Body of pancreas (tissue), 4 donors: Measurements from ENCODE around the gene MRFAP1L1. TPM values are rescaled to one million over a fixed set of nuclear protein-coding genes. Genes with fewer than 3 reads are reported as not detected.
"Not testable (repeated sequence)": the region's sequence is repeated elsewhere in the genome, so short reads cannot be mapped to it uniquely, and the experiment has no call there.

Source experiments
- ATAC-seq: fragments of 150-250 bp; one replicate; pipeline ENCODE4 v1.9.1; 2016
- DNase-seq, 4 donors: peaks; one replicate each; pipeline ENCODE4 v3.0.0-alpha.2; 2019
- H3K27ac ChIP-seq, 4 donors: fragments of 200-600 bp; sonication (generic); 1 replicate in 3 of 4; 2 replicates in 1 of 4; pipeline versions ENCODE4 v1.5.1 to v1.6.1; 2016 to 2019; ENCODE audit warnings: mild to moderate bottlenecking in 1 of 4, mixed read lengths in 1 of 4, moderate library complexity in 1 of 4
- H3K27me3 ChIP-seq, 2 donors: fragments of 200-600 bp; sonication (generic); one replicate each; pipeline ENCODE4 v1.6.0; 2016; ENCODE audit warnings: mild to moderate bottlenecking in 1 of 2
- H3K36me3 ChIP-seq, 2 donors: fragments of 200-600 bp; sonication (generic); replicated peaks in 1 of 2; 2 replicates each; pipeline ENCODE4 v1.5.1; 2016; ENCODE audit warnings: low read depth in 2 of 2; ENCODE audit not compliant: insufficient read depth in 1 of 2
- H3K4me1 ChIP-seq: fragments of 200-600 bp; sonication (generic); one replicate; pipeline ENCODE4 v1.6.0; 2016
- H3K4me3 ChIP-seq, 2 donors: fragments of 200-600 bp; sonication (generic); 1 replicate in 1 of 2; 2 replicates in 1 of 2; pipeline ENCODE4 v1.5.1; 2016 to 2019
- H3K9me3 ChIP-seq, 3 donors: fragments of 200-600 bp; sonication (generic); 1 replicate in 2 of 3; 2 replicates in 1 of 3; pipeline ENCODE4 v1.5.1; 2016
- POLR2A ChIP-seq, 3 donors: fragments of 450-650 bp; IDR thresholded peaks; one replicate each; pipeline ENCODE4 v1.6.1; 2016; ENCODE audit warnings: antibody characterized with exemption in 3 of 3, mild to moderate bottlenecking in 2 of 3
- WGBS, 2 donors: methylation state at CpG; one replicate each; pipeline ENCODE4 v1.1.5; 2017; 5-methylcytosine and 5-hydroxymethylcytosine counted together
- intact Hi-C: fragments of 100-400 bp; cut with DNase I; formaldehyde crosslinking; loops from one replicate; pipeline ENCODE4 v1.15.1; 2023
- total RNA-seq, 2 donors: library from RNA; depleted of rRNA; stranded (reverse); fragments of >200 nt; gene quantifications; one replicate each; pipeline ENCODE4 v1.1.0, GENCODE V29; 2016
- TF ChIP-seq, protein P1 (sequence below), 7 experiments: fragments of 450-650 bp in 4 of 7; fragments of 200-600 bp in 3 of 7; sonication (generic) in 3 of 7; IDR thresholded peaks; one replicate each; pipeline ENCODE4 v1.5.1; 2016 to 2019; ENCODE audit warnings: antibody characterized with exemption in 7 of 7

The MRFAP1L1 gene
- total RNA-seq, 2 donors from 2014 or later: 34.3 to 44.1 TPM

DNA sequence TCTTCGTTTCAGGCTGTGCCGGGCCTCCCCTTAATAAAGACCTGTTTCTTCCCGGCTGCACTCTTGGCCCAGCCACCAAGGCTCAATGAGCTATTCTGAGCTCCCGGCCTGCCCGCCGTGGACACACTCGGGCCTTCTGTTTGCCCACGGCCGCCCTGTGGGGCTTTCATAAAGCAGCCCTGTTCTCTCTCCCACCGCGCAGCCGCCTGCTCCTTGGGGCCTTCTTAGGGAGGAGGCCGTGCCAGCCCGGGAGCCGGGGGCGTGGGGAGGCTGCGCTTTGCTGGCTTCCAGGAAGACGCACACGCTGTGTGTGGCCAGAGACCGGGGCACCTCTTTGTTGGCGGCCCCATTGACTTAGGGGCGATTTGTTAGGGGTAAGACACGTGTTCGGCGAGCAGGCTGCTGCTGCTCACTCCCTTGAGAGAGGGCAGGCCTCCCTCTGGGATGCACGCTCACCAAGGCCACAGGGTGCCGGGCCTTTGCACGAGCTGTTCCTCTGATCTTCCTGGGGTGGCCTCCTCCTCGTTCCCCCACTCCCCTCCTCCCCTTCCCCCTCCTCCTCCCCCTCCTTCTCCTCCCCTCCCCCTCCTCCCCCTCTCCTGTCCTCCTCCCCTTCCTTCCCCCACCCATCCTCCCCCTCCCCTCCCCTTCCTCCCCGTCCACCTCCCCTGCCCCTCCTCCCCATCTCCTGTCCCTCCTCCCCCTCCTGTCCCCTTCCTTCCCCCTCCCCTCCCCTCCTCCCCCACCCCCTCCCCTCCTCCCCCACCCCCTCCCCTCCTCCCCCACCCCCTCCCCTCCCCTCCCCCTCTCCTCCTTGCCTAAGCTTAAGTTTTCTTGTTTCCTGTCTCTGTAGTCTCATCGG, 17.6 kb upstream of the MRFAP1L1 start:
- Histone ChIP-seq H3K27ac (no peak overlapping the region), H3K27me3 (no peaks in the 10 kb centered on the region), H3K4me1 (no peaks in the 10 kb centered on the region), H3K9me3 (no peaks in the 10 kb centered on the region), H3K4me3 (no peak overlapping the region), H3K36me3 (no peaks in the 10 kb centered on the region)
- intact Hi-C loops: loop anchor here (5.0 kb wide), 1 partner anchor 145 kb away; no protein-coding TSS in a partner anchor
- WGBS, 2 donors: 62 to 72% methylated on average over 20 to 31 of the region's 31 CpGs
- ATAC-seq (no peak), DNase-seq (no peak)
- TF ChIP-seq, protein P1, sequence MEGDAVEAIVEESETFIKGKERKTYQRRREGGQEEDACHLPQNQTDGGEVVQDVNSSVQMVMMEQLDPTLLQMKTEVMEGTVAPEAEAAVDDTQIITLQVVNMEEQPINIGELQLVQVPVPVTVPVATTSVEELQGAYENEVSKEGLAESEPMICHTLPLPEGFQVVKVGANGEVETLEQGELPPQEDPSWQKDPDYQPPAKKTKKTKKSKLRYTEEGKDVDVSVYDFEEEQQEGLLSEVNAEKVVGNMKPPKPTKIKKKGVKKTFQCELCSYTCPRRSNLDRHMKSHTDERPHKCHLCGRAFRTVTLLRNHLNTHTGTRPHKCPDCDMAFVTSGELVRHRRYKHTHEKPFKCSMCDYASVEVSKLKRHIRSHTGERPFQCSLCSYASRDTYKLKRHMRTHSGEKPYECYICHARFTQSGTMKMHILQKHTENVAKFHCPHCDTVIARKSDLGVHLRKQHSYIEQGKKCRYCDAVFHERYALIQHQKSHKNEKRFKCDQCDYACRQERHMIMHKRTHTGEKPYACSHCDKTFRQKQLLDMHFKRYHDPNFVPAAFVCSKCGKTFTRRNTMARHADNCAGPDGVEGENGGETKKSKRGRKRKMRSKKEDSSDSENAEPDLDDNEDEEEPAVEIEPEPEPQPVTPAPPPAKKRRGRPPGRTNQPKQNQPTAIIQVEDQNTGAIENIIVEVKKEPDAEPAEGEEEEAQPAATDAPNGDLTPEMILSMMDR (IDR thresholded peaks at IDR 0.05): no peak
- no peak for TF ChIP-seq POLR2A (IDR thresholded peaks at IDR 0.05)

GRCh38 chr4:6725427-6725961, 15.8 kb upstream of the MRFAP1L1 start:
- H3K27ac ChIP-seq, H3K36me3 ChIP-seq, H3K4me3 ChIP-seq, H3K4me1 ChIP-seq, DNase-seq, H3K27me3 ChIP-seq, H3K9me3 ChIP-seq, ATAC-seq: not testable (repeated sequence)
- 85 to 91% methylated on average over 16 of the region's 16 CpGs for WGBS, 2 donors
- intact Hi-C loops: loop anchor here (5.0 kb wide), 1 partner anchor 147 kb away; no protein-coding TSS in a partner anchor

DNA sequence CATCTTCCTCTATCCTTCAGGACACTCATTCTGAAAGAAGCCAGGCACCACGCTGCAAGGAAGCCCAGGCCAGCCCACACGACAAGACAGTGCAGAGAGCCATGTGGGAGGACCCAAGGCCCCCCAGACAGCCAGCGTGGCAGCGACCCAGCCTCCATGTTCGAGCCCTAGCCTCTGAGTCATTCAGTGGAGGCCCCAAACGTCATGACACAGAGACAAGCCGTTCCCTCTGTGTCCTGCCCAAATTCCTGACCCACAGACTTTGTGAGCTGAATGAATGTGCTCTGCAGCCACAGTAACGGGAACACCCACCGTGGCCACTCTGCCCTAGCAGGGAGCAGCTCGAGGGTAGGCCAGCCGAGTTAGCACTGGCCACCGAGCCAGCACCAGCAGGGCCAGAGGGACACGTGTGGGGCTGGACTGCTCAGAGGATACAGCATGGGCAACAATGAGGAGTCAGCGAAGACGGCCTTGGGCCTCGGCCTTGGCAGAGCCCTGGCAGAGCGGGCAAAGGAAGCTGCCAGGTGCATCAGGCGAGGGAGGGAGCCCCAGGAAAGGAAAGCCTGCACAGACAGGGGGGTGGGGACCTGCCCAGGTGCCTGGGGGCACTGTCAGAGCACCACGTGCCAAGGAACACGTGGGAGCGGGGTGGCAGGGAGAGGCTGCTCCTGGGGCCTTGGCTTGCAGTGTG, 14.9 kb upstream of the MRFAP1L1 start:
- intact Hi-C loops: loop anchor here (5.0 kb wide), 1 partner anchor 148 kb away; no protein-coding TSS in a partner anchor
- no peaks in the 10 kb centered on the region for H3K27me3 ChIP-seq
- 37 to 60% methylated on average over 11 to 21 of the region's 21 CpGs for WGBS, 2 donors
- ATAC-seq (peak; percentile 42), DNase-seq (peak in 3 of 4 donors; percentile 50 to 52 (median 51))
- H3K36me3 ChIP-seq: no peaks in the 10 kb centered on the region
- peak overlapping the region in 1 of 4 donors; percentile 7 for H3K27ac ChIP-seq
- H3K4me1 ChIP-seq: peaks cover 6% of the 10 kb centered on the region
- H3K9me3 ChIP-seq: no peaks in the 10 kb centered on the region
- no peak for TF ChIP-seq POLR2A (IDR thresholded peaks at IDR 0.05)
- TF ChIP-seq, protein P1 (IDR thresholded peaks at IDR 0.05): no peak
- no peak overlapping the region for H3K4me3 ChIP-seq

- Histone ChIP-seq H3K27ac (no peak overlapping the region), H3K4me3 (no peak overlapping the region), H3K36me3 (no peaks in the 10 kb centered on the region), H3K9me3 (no peaks in the 10 kb centered on the region), H3K4me1 (peaks cover 6% of the 10 kb centered on the region), H3K27me3 (no peaks in the 10 kb centered on the region)
- intact Hi-C loops: no loop called here
- DNase-seq: no peak
- TF ChIP-seq POLR2A (IDR thresholded peaks at IDR 0.05): no peak
- TF ChIP-seq, protein P1 (IDR thresholded peaks at IDR 0.05): no peak
- 93 to 94% methylated on average over 5 to 8 of the region's 8 CpGs for WGBS, 2 donors
- ATAC-seq: no peak
Measured at GRCh38 chr4:6723851-6724250, 14.2 kb upstream of the MRFAP1L1 start.

DNA sequence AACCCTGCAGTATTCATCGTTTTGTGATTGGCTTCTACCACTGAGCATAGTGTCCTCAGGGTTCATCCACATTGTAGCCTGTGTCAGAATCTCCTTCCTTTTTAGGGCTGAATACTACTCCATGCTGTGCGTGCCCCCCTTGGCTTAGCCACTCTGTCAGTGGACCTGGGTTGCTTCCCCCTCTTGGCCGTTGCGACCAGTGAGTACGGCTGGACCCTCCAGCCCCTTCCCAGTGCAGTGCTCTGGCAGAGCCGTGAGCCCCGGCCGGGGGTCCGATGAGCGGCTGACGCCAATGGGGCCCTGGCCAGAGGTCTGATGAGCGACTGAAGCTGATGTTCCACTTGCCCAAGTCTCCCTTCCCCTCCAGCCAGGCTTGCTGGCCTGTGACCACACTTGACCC, 13.2 kb upstream of the MRFAP1L1 start:
- no peaks in the 10 kb centered on the region for H3K9me3 ChIP-seq
- ATAC-seq: no peak
- TF ChIP-seq, protein P1 (IDR thresholded peaks at IDR 0.05): no peak
- TF ChIP-seq POLR2A (IDR thresholded peaks at IDR 0.05): no peak
- no peak overlapping the region for H3K27ac ChIP-seq
- H3K27me3 ChIP-seq: no peaks in the 10 kb centered on the region
- peaks cover 12% of the 10 kb centered on the region for H3K4me1 ChIP-seq
- H3K4me3 ChIP-seq: no peak overlapping the region
- no peaks in the 10 kb centered on the region for H3K36me3 ChIP-seq
- DNase-seq: no peak
- WGBS, 2 donors: 91 to 92% methylated on average over 5 to 12 of the region's 12 CpGs
- intact Hi-C loops: no loop called here
